Mucosa of rectum (tissue), 2 donors: Measurements from ENCODE around the gene PCNA.

Source experiments
- H3K27ac ChIP-seq, 2 donors: one replicate each; pipeline ENCODE4 v1.7.0; 2013; ENCODE audit warnings: inconsistent platforms in 2 of 2, low read depth in 2 of 2, low read length in 2 of 2
- H3K27me3 ChIP-seq, 2 donors: one replicate each; pipeline ENCODE4 v1.7.0; 2013; ENCODE audit warnings: low read length in 2 of 2; ENCODE audit not compliant: control insufficient read depth in 2 of 2, insufficient read depth in 2 of 2
- H3K36me3 ChIP-seq, 2 donors: one replicate each; pipeline ENCODE4 v1.7.0; 2013; ENCODE audit warnings: low read length in 2 of 2; ENCODE audit not compliant: control insufficient read depth in 2 of 2, insufficient read depth in 2 of 2
- H3K4me1 ChIP-seq, 2 donors: one replicate each; pipeline ENCODE4 v1.7.0; 2013; ENCODE audit warnings: low read length in 2 of 2, mild to moderate bottlenecking in 1 of 2; ENCODE audit not compliant: control insufficient read depth in 2 of 2, insufficient read depth in 2 of 2
- H3K4me3 ChIP-seq, 2 donors: one replicate each; pipeline ENCODE4 v1.7.0; 2013; ENCODE audit warnings: low read length in 2 of 2
- H3K9ac ChIP-seq, 2 donors: one replicate each; pipeline ENCODE4 v1.7.0; 2013; ENCODE audit warnings: low read length in 2 of 2, low read depth in 1 of 2, mild to moderate bottlenecking in 1 of 2
- H3K9me3 ChIP-seq, 2 donors: one replicate each; pipeline ENCODE4 v1.7.0; 2013; ENCODE audit warnings: low read length in 2 of 2; ENCODE audit not compliant: control insufficient read depth in 2 of 2
- donor health status: healthy.
- donor health status: Normal muscosa, but diverticular disease.

PCNA gene

DNA sequence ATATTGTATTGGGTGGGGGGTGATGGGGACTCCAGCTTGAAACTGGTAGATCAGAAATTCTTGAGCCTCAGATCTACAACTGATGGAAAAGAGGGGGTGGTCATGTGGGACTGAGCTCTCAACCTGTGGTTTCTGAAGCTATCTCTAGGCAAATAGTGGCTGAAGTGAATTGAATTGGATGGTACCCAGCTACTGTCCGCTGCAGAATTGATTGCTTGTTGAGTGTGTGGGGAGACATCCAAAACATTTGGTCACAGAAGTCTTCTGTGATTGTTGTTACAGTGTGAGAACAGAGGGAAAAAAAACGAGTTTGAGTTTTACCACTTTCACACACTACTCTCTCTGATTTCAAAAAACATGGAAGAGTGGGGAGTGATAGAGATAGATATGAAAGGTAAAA, 21.9 kb upstream of the PCNA start:
- H3K4me1 ChIP-seq: peaks cover 0 to 2% of the 10 kb centered on the region in 2 donors
- H3K27me3 ChIP-seq: no peaks in the 10 kb centered on the region
- no peaks in the 10 kb centered on the region for H3K9me3 ChIP-seq
- no peak overlapping the region for H3K9ac ChIP-seq
- no peak overlapping the region for H3K27ac ChIP-seq
- no peak overlapping the region for H3K4me3 ChIP-seq
- no peaks in the 10 kb centered on the region for H3K36me3 ChIP-seq

DNA sequence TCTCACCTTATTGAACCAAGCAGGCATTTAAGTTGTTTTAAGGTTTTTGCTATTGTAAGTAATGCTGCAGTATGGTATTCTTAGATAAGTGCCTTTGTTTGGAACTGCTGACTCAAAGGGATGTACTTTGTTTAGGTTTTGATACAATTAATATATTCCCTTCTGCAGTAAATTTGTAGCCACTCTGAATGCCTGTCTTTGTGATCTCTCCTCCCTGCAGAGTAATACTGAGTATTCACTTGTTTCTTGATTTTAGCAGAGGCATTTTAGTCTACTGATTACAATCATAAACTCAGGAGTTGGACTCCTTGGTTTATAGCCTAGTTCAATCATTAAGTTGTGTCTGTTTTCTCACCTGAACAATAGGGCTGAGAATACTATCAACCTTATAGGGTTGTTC, 20.4 kb upstream of the PCNA start:
- Histone ChIP-seq H3K9ac (no peak overlapping the region), H3K4me3 (no peak overlapping the region), H3K9me3 (no peaks in the 10 kb centered on the region), H3K27me3 (no peaks in the 10 kb centered on the region), H3K27ac (no peak overlapping the region), H3K4me1 (peaks cover 0 to 2% of the 10 kb centered on the region in 2 donors), H3K36me3 (no peaks in the 10 kb centered on the region)

DNA sequence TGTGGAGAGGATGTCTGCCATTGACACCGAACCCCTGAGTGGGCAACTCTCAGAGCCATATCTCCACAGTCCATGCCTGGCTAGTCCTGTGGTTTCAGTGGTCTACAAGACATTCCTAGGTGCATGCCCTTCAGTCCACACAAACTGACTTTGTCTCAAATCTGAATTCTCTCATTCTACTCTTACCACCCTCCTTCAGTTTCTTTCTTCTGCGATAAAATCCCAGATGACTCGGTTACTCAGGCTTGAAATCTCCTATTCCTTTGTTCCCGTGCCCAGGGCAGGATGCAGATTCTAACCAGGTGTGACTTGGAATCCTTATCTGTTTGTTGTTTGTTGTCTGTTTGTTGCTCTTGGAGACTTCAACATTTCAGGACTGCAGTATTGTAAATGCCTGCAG, 16.3 kb upstream of the PCNA start:
- H3K4me1 ChIP-seq: peaks cover 2 to 3% of the 10 kb centered on the region in 2 donors
- no peak overlapping the region for H3K9ac ChIP-seq
- H3K27ac ChIP-seq: no peak overlapping the region
- H3K9me3 ChIP-seq: no peaks in the 10 kb centered on the region
- no peaks in the 10 kb centered on the region for H3K27me3 ChIP-seq
- H3K4me3 ChIP-seq: no peak overlapping the region
- H3K36me3 ChIP-seq: no peaks in the 10 kb centered on the region

DNA sequence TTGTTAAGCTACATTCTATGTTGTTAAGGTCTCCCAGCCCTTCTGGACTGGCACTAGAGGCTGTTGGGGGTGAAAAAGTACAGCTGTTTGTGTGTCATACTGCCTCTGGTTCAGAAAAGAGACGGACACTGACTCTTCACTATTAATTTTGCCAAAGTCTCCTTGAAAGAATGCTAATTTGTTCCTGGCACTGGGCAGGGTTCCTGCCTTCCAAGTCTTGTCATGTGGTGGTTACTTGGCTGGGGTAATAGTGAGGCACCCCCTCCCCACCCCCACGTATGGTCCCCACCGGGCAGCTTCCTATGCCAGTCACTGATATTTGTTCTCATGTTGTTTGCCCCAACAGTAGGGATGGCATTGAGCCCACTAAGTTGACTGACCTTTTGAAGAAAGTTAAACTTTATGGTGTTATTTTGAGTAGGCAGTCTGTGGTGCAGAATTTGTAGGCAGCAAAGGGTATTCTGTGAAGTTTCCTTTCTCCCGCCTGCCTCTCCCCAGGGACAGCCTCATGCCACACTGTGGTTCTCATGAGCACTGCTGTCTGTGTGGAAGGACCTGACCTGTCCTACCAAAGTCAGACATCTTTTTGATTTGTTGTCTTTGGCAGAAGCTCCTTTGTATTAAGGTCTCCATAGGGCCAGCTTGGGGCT, 15.7 kb upstream of the PCNA start:
- H3K27ac ChIP-seq: no peak overlapping the region
- H3K4me1 ChIP-seq: peaks cover 0 to 3% of the 10 kb centered on the region in 2 donors
- no peaks in the 10 kb centered on the region for H3K27me3 ChIP-seq
- no peaks in the 10 kb centered on the region for H3K36me3 ChIP-seq
- H3K9me3 ChIP-seq: no peaks in the 10 kb centered on the region
- no peak overlapping the region for H3K4me3 ChIP-seq
- no peak overlapping the region for H3K9ac ChIP-seq

DNA sequence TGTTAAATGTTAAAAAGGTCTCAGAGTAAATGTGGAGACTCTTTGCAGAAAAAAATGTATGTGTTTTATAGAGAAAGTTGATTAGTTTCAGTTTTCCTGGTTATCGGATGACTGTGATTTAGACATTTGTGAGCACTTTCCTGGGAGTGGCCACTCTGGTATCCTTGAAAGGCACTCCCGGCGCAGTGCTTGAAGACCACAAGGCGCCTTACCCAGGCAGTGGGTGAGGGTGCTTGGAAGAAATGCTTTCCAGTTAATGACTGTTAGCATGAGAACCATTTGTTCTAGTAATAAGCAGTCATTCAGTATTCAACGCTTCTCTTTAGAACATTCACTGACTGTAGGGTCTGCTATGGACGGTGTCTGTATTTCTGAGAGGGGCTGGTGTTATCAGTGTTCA, 14.2 kb upstream of the PCNA start:
- Histone ChIP-seq H3K27me3 (no peaks in the 10 kb centered on the region), H3K27ac (no peak overlapping the region), H3K4me3 (no peak overlapping the region), H3K9me3 (no peaks in the 10 kb centered on the region), H3K36me3 (no peaks in the 10 kb centered on the region), H3K4me1 (peaks cover 0 to 3% of the 10 kb centered on the region in 2 donors), H3K9ac (no peak overlapping the region)

DNA sequence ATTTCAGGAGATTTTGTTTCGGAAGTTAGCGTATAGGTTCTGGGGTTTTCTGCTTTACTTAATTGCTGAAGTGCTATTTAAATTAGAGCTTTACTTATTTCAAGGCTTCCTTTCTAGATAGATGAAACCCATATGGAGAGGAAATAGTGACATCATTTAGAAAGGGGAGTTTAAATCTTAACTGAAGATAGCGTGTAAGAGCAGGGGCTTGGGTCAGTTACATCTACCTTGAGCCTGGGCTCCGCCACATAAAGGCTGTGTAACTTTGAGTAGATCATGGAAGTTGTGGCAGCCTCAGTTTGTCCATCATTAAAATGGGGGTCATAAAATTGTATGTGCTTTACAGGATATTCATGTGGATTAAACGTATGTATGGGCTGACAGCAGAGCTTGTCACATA, 11.7 kb upstream of the PCNA start:
- Histone ChIP-seq H3K4me3 (peak overlapping the region in 1 of 2 donors; percentile 7), H3K9ac (no peak overlapping the region), H3K4me1 (peaks cover 8 to 12% of the 10 kb centered on the region in 2 donors), H3K36me3 (no peaks in the 10 kb centered on the region), H3K9me3 (no peaks in the 10 kb centered on the region), H3K27me3 (no peaks in the 10 kb centered on the region), H3K27ac (no peak overlapping the region)

DNA sequence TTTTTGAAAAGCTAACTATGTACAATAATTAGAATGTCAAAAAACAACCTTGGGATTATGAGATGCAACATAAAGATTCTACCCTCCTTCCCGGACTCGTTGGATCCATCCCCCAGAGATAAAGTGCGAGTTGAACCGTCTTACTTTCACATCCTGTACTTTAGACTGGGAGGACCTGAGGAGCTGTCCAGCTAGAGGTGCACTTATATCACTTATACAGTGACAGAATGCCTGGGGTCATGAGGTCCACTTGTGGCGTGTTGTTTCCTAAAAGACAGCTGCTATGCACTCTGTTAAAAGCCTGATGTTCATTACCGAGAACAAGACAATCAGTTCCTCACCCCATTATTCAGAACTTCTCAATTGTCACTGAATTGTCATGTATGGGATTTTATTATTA, 9.1 kb upstream of the PCNA start:
- Histone ChIP-seq H3K27me3 (no peaks in the 10 kb centered on the region), H3K9me3 (no peaks in the 10 kb centered on the region), H3K4me1 (peaks cover 11 to 12% of the 10 kb centered on the region in 2 donors), H3K4me3 (no peak overlapping the region), H3K27ac (no peak overlapping the region), H3K36me3 (no peaks in the 10 kb centered on the region), H3K9ac (no peak overlapping the region)

DNA sequence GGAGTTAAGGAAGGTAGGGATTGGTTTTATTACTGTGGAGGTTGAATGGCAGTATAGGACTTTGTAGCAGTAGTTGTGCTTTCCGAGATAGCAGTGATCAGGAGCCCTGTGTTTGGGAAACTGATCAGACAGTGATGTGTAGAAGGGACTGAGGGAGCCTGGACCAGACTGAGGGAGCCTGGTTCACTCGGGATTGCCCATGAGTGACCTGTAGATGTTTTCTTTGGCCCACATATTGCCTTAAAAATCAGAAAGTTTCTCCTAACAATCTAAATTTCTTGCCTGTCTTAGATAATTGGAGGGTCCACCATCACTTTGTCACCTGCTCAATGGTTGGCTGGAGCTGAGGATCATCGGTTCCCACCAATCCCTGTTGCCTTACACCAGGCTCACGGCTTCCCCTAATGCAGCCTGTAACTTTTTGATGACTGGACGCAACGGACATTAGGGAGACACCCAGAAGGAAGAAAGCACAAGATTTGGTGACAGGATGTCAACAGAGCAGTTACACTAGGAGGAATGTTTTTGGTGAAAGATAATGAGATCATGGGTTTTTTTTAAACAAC, 8.2 kb upstream of the PCNA start:
- Histone ChIP-seq H3K36me3 (no peaks in the 10 kb centered on the region), H3K4me1 (peaks cover 11 to 12% of the 10 kb centered on the region in 2 donors), H3K9me3 (no peaks in the 10 kb centered on the region), H3K9ac (peak overlapping the region; percentile 81 to 99), H3K4me3 (peak overlapping the region; percentile 85 to 87), H3K27ac (peak overlapping the region; percentile 95 to 97), H3K27me3 (no peaks in the 10 kb centered on the region)

DNA sequence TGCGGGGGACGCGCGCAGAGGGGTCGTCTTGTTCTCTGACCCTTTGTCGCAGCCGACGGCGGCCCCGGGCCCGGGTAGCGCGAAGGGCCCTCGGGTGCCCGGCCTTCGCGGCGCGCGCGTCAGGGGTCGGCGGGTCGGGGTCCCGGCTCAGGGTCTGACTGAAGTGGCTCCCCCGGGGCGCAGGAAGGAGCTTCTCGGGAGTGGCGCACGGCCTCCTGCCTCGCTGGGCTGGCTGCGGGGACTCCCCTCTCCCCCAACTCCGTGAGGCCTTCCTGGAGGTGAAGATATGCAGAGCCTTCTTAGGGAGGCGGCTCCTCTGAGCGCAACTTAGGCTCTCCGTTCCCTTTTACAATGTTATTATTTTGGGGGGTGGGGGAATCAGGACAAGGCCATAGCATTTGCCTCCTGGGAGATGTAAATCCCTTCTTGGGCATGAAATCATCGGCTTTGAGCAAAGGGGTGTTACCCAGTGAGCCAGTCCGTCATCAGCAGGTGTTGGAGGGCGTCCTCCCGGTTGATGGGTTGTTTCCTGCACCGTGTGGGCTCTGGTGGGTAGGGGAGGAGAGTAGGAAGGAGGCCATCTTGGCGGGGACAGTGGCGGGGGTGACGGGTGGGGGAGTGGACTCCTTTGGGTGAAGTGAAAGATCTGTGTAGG, 7.6 kb upstream of the PCNA start:
- peak overlapping the region; percentile 85 to 87 for H3K4me3 ChIP-seq
- H3K36me3 ChIP-seq: no peaks in the 10 kb centered on the region
- H3K27me3 ChIP-seq: no peaks in the 10 kb centered on the region
- peak overlapping the region; percentile 81 to 99 for H3K9ac ChIP-seq
- no peaks in the 10 kb centered on the region for H3K9me3 ChIP-seq
- H3K27ac ChIP-seq: peak overlapping the region; percentile 95 to 97
- H3K4me1 ChIP-seq: peaks cover 11 to 12% of the 10 kb centered on the region in 2 donors

DNA sequence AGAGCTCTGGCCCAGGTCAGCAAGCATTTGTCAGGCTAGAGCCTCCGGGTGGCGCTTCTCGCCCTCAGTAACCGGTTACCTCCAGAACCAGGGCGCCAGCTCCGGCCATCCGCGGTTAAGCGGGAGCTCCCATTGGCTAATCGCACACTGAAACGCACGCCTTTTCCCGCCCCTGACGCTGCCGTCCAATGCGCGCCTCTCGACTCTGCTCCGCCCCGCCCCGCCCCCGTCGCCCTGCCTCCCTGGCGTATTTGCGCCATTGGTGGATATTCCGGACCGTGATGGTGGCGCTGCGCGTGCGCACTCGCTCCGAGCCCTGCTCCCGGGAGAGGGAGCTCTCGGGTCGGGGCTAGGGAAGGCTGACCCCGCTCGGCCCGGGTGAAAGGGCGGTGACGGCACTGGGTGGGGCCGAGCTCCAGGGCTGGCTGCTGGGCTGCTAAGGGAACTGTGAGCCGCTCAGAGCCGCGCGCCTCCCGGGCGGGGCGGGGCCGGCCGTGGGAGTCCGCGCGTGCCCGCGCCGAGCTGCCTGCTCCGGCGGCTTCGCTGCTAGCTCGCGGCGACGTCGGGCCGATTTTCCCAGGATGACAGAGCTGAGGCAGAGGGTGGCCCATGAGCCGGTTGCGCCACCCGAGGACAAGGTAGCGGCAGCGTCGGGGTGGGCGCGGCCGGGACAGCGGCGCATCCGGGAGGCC, 6.9 kb upstream of the PCNA start, which contains the start of gene CDS2:
CDS2 (plus strand) TSS at position 497 of the 692 bp plus-strand sequence; CDS start at position 582, 85 bp downstream.
- H3K4me1 ChIP-seq: peaks cover 11 to 12% of the 10 kb centered on the region in 2 donors
- peak within 1 kb of the TSS; percentile 85 to 87 for H3K4me3 ChIP-seq
- H3K27me3 ChIP-seq: no peaks in the 10 kb centered on the region
- H3K9me3 ChIP-seq: no peaks in the 10 kb centered on the region
- peak within 1 kb of the TSS; percentile 95 to 97 for H3K27ac ChIP-seq
- H3K36me3 ChIP-seq: no peaks in the 10 kb centered on the region
- peak within 1 kb of the TSS; percentile 81 to 99 for H3K9ac ChIP-seq
